Measurements from ENCODE around the gene MTA2. TPM values are rescaled to one million over a fixed set of nuclear protein-coding genes. Genes with fewer than 3 reads are reported as not detected.

MTA2 gene
- total and polyA plus RNA-seq, 2 of the 8 experiments (the other 6 are each of a cell fraction or from before 2014, with no cell fraction given), result 25.7 to 114 TPM

DNA sequence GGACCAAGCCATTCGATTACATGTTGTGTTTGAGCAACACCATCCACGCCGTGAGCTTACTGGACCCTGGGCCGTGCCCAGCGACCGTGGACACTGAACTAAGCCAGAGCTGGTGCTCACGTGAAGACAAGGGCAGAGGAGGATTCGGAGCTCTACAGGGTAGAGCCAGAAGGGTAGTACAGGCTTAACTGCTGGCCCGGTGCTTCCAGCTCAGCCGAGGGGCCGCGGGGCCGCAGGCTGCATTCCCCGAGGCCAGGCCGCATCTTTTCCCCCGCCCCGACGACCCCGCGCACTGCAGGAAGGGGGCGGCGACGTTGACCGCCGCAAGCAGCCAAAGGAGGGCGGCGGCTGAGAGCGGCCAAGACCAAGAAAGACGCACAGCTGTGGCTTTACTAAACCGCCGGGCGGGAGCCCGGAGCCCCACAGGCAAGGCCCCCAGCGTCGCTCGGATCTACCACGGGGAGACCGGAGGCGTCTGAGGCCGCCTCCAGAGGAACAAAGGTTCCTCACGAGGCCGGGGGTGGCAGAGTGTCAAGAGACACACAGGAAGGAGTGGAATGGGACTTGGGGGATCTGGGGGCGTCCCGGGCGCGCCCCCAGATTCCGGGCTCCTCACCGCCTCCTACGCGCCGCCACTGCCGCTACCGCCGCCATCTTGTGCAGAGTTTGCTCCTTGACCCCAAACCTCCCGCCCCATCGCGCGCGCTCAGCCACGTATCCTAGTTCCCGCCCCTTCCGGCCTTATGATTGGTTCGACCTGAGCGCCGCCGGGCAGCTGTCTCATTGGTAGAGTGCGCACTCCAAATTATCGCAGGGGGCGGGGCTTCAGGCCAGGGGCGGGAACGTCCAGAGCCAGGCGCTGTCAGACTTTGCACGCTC is 44.5 kb upstream of the MTA2 start, which contains the start of gene GANAB (continued):
- TF ChIP-seq SIX5 (IDR thresholded peaks at IDR 0.05; ENCODE audit: low read depth, low read length) (no peak), RFX5 (IDR thresholded peaks at IDR 0.05; ENCODE audit: borderline replicate concordance, low read depth, low read length) (no peak), BACH1 (IDR thresholded peaks at IDR 0.05; ENCODE audit: low read length) (no peak), NRF1 (IDR thresholded peaks at IDR 0.05; ENCODE audit: low read depth, low read length) (no peak), CHD1 (IDR thresholded peaks at IDR 0.05; ENCODE audit: low read depth, low read length) (0 out of 2 replicates have a peak, but pooled peaks have one; percentile 43), PHF8 (conservative IDR thresholded peaks at IDR 0.05; ENCODE audit: low read depth, low read length) (peak; percentile 97; the same call in 1 of the 2 replicates), TCF12 (IDR thresholded peaks at IDR 0.05; ENCODE audit: low read depth, low read length) (no peak), KDM4A (IDR thresholded peaks at IDR 0.05; ENCODE audit: low read depth, low read length, severe bottlenecking) (peak; percentile 62), SAP30 (IDR thresholded peaks at IDR 0.05; ENCODE audit: insufficient read depth, insufficient replicate concordance, low read length) (no peak), RXRA (IDR thresholded peaks at IDR 0.05; ENCODE audit: insufficient read depth, low read depth, low read length) (no peak)
- TF ChIP-seq, protein P1, sequence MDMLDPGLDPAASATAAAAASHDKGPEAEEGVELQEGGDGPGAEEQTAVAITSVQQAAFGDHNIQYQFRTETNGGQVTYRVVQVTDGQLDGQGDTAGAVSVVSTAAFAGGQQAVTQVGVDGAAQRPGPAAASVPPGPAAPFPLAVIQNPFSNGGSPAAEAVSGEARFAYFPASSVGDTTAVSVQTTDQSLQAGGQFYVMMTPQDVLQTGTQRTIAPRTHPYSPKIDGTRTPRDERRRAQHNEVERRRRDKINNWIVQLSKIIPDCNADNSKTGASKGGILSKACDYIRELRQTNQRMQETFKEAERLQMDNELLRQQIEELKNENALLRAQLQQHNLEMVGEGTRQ (IDR thresholded peaks at IDR 0.05; ENCODE audit: low read length), result no peak

Data from H1 (cell line).